HS-5 (cell line): ENCODE results near the gene SERTAD2.

Experiments
- DNase-seq: peaks from one replicate; pipeline ENCODE4 v3.0.0-alpha.2; 2012; ENCODE audit warnings: low read depth

SERTAD2 gene

GRCh38 chr2:64627860-64628841 lies 25.6 kb downstream of the SERTAD2 start:
- DNase-seq, result no peak

- no peak for DNase-seq
Measured at GRCh38 chr2:64626963-64627760, 26.6 kb downstream of the SERTAD2 start.

- no peak for DNase-seq
Measured at GRCh38 chr2:64626146-64626809, 27.4 kb downstream of the SERTAD2 start.

- no peak for DNase-seq
Measured at GRCh38 chr2:64625299-64626145, 28.2 kb downstream of the SERTAD2 start.

GRCh38 chr2:64624862-64625261 lies 28.9 kb downstream of the SERTAD2 start:
- no peak for DNase-seq

- no peak for DNase-seq
Measured at GRCh38 chr2:64624108-64624610, 29.6 kb downstream of the SERTAD2 start.

GRCh38 chr2:64623242-64623850 lies 30.4 kb downstream of the SERTAD2 start:
- DNase-seq, result no peak

- DNase-seq, result no peak
Measured at GRCh38 chr2:64622443-64623241, 31.1 kb downstream of the SERTAD2 start.

GRCh38 chr2:64620661-64621060 lies 33.1 kb downstream of the SERTAD2 start:
- no peak for DNase-seq

GRCh38 chr2:64617631-64618151 lies 36.0 kb downstream of the SERTAD2 start:
- DNase-seq, result no peak

GRCh38 chr2:64615844-64616536 lies 37.7 kb downstream of the SERTAD2 start:
- DNase-seq, result no peak

- DNase-seq, result no peak
Measured at GRCh38 chr2:64615192-64615763, 38.4 kb downstream of the SERTAD2 start.

GRCh38 chr2:64613276-64613675 lies 40.4 kb downstream of the SERTAD2 start:
- no peak for DNase-seq

GRCh38 chr2:64612575-64613195 lies 41.0 kb downstream of the SERTAD2 start:
- no peak for DNase-seq

- DNase-seq, result no peak
Measured at GRCh38 chr2:64610316-64610855, 43.3 kb downstream of the SERTAD2 start.

- no peak for DNase-seq
Measured at GRCh38 chr2:64609942-64610281, 43.8 kb downstream of the SERTAD2 start.

- DNase-seq, result no peak
Measured at GRCh38 chr2:64609227-64609941, 44.3 kb downstream of the SERTAD2 start.
